HepG2 (cell line): ENCODE measurements around the gene CLEC16A. TPM values are rescaled to one million over a fixed set of nuclear protein-coding genes. Genes with fewer than 3 reads are reported as not detected.

ENCODE experiments used
- ATAC-seq: fragments of 200-7000 bp; cut with Tn5 transposase; 3 replicates; pipeline ENCODE4 v1.9.1; 2020; ENCODE audit warnings: mild to moderate bottlenecking, moderate library complexity
- BruUV-seq: library from RNA; stranded (reverse); fragments of 400-500 nt; replicated peaks from 2 replicates; lab custom pipeline; 2021; lab: Mats Ljungman, UMichigan
- CTCF ChIA-PET: fragments of 300-600 bp; formaldehyde crosslinking; extraction: SDS; loops from one replicate; lab custom pipeline; 2021; ENCODE audit warnings: low total read pairs, inconsistent platforms, low intra/inter-chr PET ratio; lab: Yijun Ruan, JAX
- POLR2A ChIA-PET: fragments of 350-600 bp; sonication (Branson Sonifier 250); formaldehyde crosslinking; loops from one replicate; lab custom pipeline; 2020; ENCODE audit warnings: antibody characterized with exemption, inconsistent platforms; lab: Yijun Ruan, JAX
- DNase-seq: peaks from one replicate; pipeline ENCODE4 v3.0.0-alpha.2; 2015; ENCODE audit warnings: low spot score
- FAIRE-seq: peaks from 3 replicates; lab custom pipeline; 2011; peaks lifted over from hg19 to GRCh38; lab: Jason Lieb, UNC
- H2AFZ ChIP-seq: one replicate; pipeline ENCODE4 v1.6.1; 2011; ENCODE audit warnings: low read length, inconsistent platforms
- H3K27ac ChIP-seq: fragments of 300-600 bp; 3 replicates; pipeline ENCODE4 v1.8.0; 2011; ENCODE audit warnings: mixed run types, mild to moderate bottlenecking, mixed read lengths, low read length, inconsistent platforms; ENCODE audit not compliant: insufficient read depth; ENCODE audit errors: extremely low read length
- H3K27me3 ChIP-seq, 2 experiments: fragments of 200-600 bp in 1 of 2; 2 replicates in 1 of 2; 3 replicates in 1 of 2; pipeline versions ENCODE4 v1.6.0 to v1.8.0; 2011; ENCODE audit warnings: low read length in 2 of 2, mild to moderate bottlenecking in 2 of 2, moderate library complexity in 2 of 2, inconsistent platforms in 1 of 2; ENCODE audit not compliant: insufficient read depth in 2 of 2, control insufficient read depth in 1 of 2
- H3K36me3 ChIP-seq, 2 experiments: fragments of 200-600 bp in 1 of 2; replicated peaks in 1 of 2; 2 replicates in 1 of 2; 3 replicates in 1 of 2; pipeline versions ENCODE4 v1.5.1 to v1.8.0; 2011; ENCODE audit warnings: low read length in 2 of 2, inconsistent platforms in 1 of 2; ENCODE audit not compliant: insufficient read depth in 2 of 2, control insufficient read depth in 1 of 2
- H3K4me1 ChIP-seq: 2 replicates; pipeline ENCODE4 v1.5.1; 2012; ENCODE audit warnings: low read length, inconsistent platforms; ENCODE audit not compliant: insufficient read depth
- H3K4me2 ChIP-seq: 2 replicates; pipeline ENCODE4 v1.6.0; 2011; ENCODE audit warnings: low read depth, low read length, inconsistent platforms
- H3K4me3 ChIP-seq, 3 experiments: fragments of 200-600 bp in 1 of 3; sonication (generic), shearing (Covaris generic) in 1 of 3; replicated peaks in 1 of 3; 2 replicates each; pipeline ENCODE4 v1.5.1; 2011 to 2016; ENCODE audit warnings: low read length in 3 of 3, inconsistent platforms in 2 of 3, low read depth in 2 of 3, mild to moderate bottlenecking in 2 of 3, control low read depth in 1 of 3, mixed read lengths in 1 of 3; ENCODE audit not compliant: insufficient read depth in 1 of 3
- H3K79me2 ChIP-seq: one replicate; pipeline ENCODE4 v1.6.1; 2011; ENCODE audit warnings: low read length, inconsistent platforms; ENCODE audit not compliant: insufficient read depth
- H3K9ac ChIP-seq: 2 replicates; pipeline ENCODE4 v1.6.0; 2011; ENCODE audit warnings: mild to moderate bottlenecking, low read depth, low read length, inconsistent platforms; ENCODE audit not compliant: insufficient read depth
- H3K9me3 ChIP-seq: 2 replicates; pipeline ENCODE4 v1.5.1; 2012; ENCODE audit warnings: mild to moderate bottlenecking, low read length
- H4K20me1 ChIP-seq: 2 replicates; pipeline ENCODE4 v1.6.0; 2011; ENCODE audit warnings: inconsistent platforms, mild to moderate bottlenecking, low read length, moderate library complexity; ENCODE audit not compliant: insufficient read depth
- BORCS8-MEF2B ChIP-seq: sonication (generic); formaldehyde crosslinking; IDR thresholded peaks from 2 replicates; pipeline ENCODE4 v1.8.0; 2022; ENCODE audit warnings: mild to moderate bottlenecking, missing genetic modification reagents
- PHB2 ChIP-seq: fragments of 450-650 bp; IDR thresholded peaks from 2 replicates; pipeline ENCODE4 v1.6.1; 2018; ENCODE audit not compliant: partially characterized antibody
- SALL2 ChIP-seq: sonication (generic); formaldehyde crosslinking; IDR thresholded peaks from 2 replicates; pipeline ENCODE4 v1.8.1; 2023; ENCODE audit warnings: mild to moderate bottlenecking, missing genetic modification reagents, inconsistent platforms
- SOX6 ChIP-seq, 2 experiments: fragments of 450-650 bp in 1 of 2; sonication (generic) in 1 of 2; formaldehyde crosslinking in 1 of 2; IDR thresholded peaks; 2 replicates each; pipeline versions ENCODE4 v1.4.0 to v1.6.1; 2017 to 2020; ENCODE audit warnings: antibody characterized with exemption in 1 of 2, mild to moderate bottlenecking in 1 of 2, missing genetic modification reagents in 1 of 2
- TBL1XR1 ChIP-seq: fragments of 150-350 bp; IDR thresholded peaks from 2 replicates; pipeline ENCODE4 v1.6.1; 2014; ENCODE audit warnings: borderline replicate concordance, low read length; ENCODE audit not compliant: partially characterized antibody
- XRCC5 ChIP-seq: fragments of 200-400 bp; formaldehyde crosslinking; optimal IDR thresholded peaks from 2 replicates; pipeline ENCODE3; 2017; ENCODE audit warnings: mild to moderate bottlenecking, low read length
- ZNF629 ChIP-seq: sonication (generic); formaldehyde crosslinking; conservative IDR thresholded peaks from 2 replicates; pipeline ENCODE4 v1.5.0; 2020; ENCODE audit warnings: missing genetic modification reagents
- ZSCAN12 ChIP-seq: sonication (generic); formaldehyde crosslinking; IDR thresholded peaks from 2 replicates; pipeline ENCODE4 v1.9.0; 2021; ENCODE audit warnings: mild to moderate bottlenecking, missing genetic modification reagents
- WGBS: methylation state at CpG from one replicate; pipeline ENCODE4 v1.1.6; 2017; ENCODE audit warnings: low lambda C conversion rate; 5-methylcytosine and 5-hydroxymethylcytosine counted together
- in situ Hi-C: cut with HindIII; loops from 2 replicates; pipeline ENCODE4 v1.10.0; 2017; ENCODE audit warnings: low pct_unique_long_range_greater_than_20kb; ENCODE audit not compliant: extremely low pct_ligation_motif_present
- intact Hi-C: fragments of 100-400 bp; cut with micrococcal nuclease; formaldehyde crosslinking; loops from one replicate; pipeline ENCODE4 v1.10.0; 2022; ENCODE audit not compliant: unreplicated experiment
- polyA plus RNA-seq, 8 experiments: library from polyadenylated mRNA; depleted of rRNA in 3 of 8; stranded (reverse) in 7 of 8; unstranded in 1 of 8; fragments of >200 nt; fragmentation: Illumina TruSeq in 4 of 8; extraction: Trizol in 4 of 8; gene quantifications; 2 replicates each; pipeline versions ENCODE4 v1.2.1 to v1.2.3, GENCODE V29; 2011 to 2016; ENCODE audit warnings: low read depth in 4 of 8, missing spikeins in 1 of 8, mixed read lengths in 1 of 8; ENCODE audit not compliant: insufficient read depth in 1 of 8
- total RNA-seq, 5 experiments: library from RNA; depleted of rRNA; stranded (reverse); fragments of >200 nt; fragmentation: Illumina TruSeq; extraction: Trizol; gene quantifications; 2 replicates each; pipeline ENCODE4 v1.2.3, GENCODE V29; 2016; ENCODE audit warnings: low read depth in 1 of 5
- TF ChIP-seq, protein P1 (sequence below): sonication (generic); formaldehyde crosslinking; IDR thresholded peaks from 2 replicates; pipeline ENCODE4 v1.4.0; 2020; ENCODE audit warnings: mild to moderate bottlenecking, missing genetic modification reagents
- TF ChIP-seq, protein P2 (sequence below): sonication (generic); formaldehyde crosslinking; IDR thresholded peaks from 2 replicates; pipeline ENCODE4 v1.4.0; 2020; ENCODE audit warnings: missing genetic modification reagents, borderline replicate concordance

Gene CLEC16A
- total and polyA plus RNA-seq, 2 of the 13 experiments (the other 11 are each of a cell fraction or from before 2014, with no cell fraction given): 8.5 to 10.3 TPM

DNA sequence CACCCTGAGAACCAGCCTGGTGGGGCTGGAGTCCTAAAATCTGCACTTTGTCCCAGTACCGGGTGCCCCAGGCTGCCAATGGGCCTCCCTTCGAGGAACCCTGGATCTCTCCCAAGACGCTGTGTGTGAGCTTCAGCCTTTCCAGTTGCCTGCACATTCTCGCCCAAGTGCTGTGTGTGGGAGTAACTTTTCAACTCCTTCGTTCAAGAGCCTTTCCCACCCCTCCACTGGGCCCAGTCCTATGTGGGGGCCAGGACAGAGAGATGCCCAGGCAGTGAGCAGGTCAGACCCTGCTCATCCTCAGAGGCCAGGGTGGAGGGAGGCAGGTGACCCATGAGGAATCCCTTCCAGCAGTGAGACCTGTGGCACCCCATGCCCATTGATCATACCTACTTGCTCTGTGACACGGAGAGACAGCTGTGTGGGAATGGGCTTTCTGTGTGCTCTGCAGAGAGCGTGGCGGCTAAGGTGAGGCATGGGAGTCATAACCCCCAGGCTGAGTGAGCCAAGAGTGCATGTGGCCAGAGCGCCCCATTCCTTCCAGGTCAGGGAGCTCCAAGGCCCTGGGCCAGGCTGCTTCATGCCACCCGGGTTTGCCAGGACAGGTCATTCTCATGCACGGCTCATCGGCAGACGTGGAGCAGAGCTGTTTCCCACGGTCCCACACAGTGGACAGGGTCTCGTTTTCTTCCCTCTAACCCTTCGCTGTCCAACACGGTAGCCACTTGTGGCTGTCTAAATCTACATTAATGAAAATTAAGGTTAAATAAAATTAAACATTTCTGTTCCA is 154.4 kb downstream of the CLEC16A start (continued):
- TF ChIP-seq SOX6 (IDR thresholded peaks at IDR 0.05) (no peak), SOX6 (CRISPR knock-in tag; IDR thresholded peaks at IDR 0.05) (no peak), PHB2 (no peak), XRCC5 (no peak)
- TF ChIP-seq, all 625 proteins: peak for 0

DNA sequence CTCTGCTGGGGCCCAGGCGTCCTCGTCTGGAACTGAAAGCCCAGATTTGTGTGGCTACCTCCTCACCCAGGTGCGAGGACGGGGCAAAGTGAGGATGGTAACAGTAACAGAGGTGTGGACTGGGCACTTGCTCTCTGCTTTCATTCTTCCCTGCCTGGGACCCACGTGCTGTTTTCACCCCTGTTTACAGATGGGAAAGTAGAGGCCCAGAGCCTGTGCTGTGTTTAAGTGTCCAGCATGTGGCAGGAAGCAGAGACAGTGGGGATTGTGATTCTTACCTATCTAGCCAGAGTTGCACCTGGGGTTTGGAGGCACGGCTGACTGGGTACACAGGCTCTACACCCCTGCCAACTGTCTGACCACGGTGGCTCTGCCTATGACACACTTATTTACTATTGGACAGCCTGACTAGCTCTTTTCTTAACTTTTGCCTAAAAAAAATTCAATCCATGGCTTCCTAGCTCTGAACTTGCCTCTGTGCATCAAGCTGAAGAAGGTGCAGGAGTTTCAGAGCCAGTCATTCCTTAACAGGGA is 155.4 kb downstream of the CLEC16A start:
- H3K79me2 ChIP-seq: no peaks in the 10 kb centered on the region
- H3K4me1 ChIP-seq: peaks cover 28% of the 10 kb centered on the region
- H3K4me2 ChIP-seq: no peak overlapping the region
- no TSS peak for BruUV-seq
- ChIA-PET POLR2A (no interaction called here), CTCF (no interaction called here)
- 91% methylated on average over 7 of the region's 7 CpGs for WGBS
- FAIRE-seq (no peak), DNase-seq (no peak), ATAC-seq (no peak)
- H3K9me3 ChIP-seq: no peaks in the 10 kb centered on the region
- intact Hi-C loops (no loop called here), in situ Hi-C loops (no loop called here)
- no peak overlapping the region for H3K9ac ChIP-seq
- no peak overlapping the region for H3K4me3 ChIP-seq
- H3K27me3 ChIP-seq: no peaks in the 10 kb centered on the region
- no peak overlapping the region for H2AFZ ChIP-seq
- no peak overlapping the region for H3K27ac ChIP-seq
- no peaks in the 10 kb centered on the region for H3K36me3 ChIP-seq
- H4K20me1 ChIP-seq: no peaks in the 10 kb centered on the region
- TF ChIP-seq, protein P1, sequence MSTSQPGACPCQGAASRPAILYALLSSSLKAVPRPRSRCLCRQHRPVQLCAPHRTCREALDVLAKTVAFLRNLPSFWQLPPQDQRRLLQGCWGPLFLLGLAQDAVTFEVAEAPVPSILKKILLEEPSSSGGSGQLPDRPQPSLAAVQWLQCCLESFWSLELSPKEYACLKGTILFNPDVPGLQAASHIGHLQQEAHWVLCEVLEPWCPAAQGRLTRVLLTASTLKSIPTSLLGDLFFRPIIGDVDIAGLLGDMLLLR (CRISPR knock-in tag): no peak
- TF ChIP-seq ZNF629 (CRISPR knock-in tag) (peak; percentile 81), ZSCAN12 (no peak), TBL1XR1 (no peak), BORCS8-MEF2B (no peak), SALL2 (CRISPR knock-in tag) (no peak)
- TF ChIP-seq, protein P2, sequence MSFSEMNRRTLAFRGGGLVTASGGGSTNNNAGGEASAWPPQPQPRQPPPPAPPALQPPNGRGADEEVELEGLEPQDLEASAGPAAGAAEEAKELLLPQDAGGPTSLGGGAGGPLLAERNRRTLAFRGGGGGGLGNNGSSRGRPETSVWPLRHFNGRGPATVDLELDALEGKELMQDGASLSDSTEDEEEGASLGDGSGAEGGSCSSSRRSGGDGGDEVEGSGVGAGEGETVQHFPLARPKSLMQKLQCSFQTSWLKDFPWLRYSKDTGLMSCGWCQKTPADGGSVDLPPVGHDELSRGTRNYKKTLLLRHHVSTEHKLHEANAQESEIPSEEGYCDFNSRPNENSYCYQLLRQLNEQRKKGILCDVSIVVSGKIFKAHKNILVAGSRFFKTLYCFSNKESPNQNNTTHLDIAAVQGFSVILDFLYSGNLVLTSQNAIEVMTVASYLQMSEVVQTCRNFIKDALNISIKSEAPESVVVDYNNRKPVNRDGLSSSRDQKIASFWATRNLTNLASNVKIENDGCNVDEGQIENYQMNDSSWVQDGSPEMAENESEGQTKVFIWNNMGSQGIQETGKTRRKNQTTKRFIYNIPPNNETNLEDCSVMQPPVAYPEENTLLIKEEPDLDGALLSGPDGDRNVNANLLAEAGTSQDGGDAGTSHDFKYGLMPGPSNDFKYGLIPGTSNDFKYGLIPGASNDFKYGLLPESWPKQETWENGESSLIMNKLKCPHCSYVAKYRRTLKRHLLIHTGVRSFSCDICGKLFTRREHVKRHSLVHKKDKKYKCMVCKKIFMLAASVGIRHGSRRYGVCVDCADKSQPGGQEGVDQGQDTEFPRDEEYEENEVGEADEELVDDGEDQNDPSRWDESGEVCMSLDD (CRISPR knock-in tag): no peak
